ENCODE measurements around the gene SCP2D1. TPM values are rescaled to one million over a fixed set of nuclear protein-coding genes. Genes with fewer than 3 reads are reported as not detected.

The SCP2D1 gene
- total and polyA plus RNA-seq, 2 donors (not counting 1 experiment from before 2014, with no cell fraction given) = not detected

DNA sequence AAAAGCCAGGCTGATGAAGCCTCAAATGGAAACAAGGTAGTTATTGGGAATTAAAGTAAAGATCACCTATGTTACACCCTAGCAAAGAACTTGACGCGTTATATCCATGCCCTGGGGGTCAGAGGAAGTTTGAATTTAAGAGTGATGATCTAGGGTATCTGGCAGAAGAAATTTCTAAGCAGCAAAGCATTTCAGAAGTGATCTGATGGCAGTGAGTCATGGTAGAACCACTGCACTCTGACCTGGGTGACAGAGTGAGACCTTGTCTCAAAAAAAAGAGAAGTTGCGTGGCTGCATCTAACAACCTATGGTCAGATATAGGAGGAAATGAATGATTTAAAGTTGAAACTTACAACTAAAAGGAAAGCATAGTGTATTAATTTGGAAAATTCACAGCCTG is 45.2 kb downstream of the SCP2D1 start:
- no peak overlapping the region for H3K4me3 ChIP-seq (replicated peaks in 1 of 4; ENCODE audit: control extremely low read depth in 1 of 4, insufficient read depth in 1 of 4, low read depth in 3 of 4, low read length in 4 of 4)
- H3K9me3 ChIP-seq (ENCODE audit: control insufficient read depth, insufficient read depth, low read depth, low read length) = no peaks in the 10 kb centered on the region
- no peaks in the 10 kb centered on the region for H3K79me2 ChIP-seq (ENCODE audit: control insufficient read depth, insufficient read depth, low read length)
- no peaks in the 10 kb centered on the region for H3K36me3 ChIP-seq (ENCODE audit: control insufficient read depth, insufficient read depth, low read length)
- no peak overlapping the region for H2AFZ ChIP-seq (ENCODE audit: low read length)
- no peak for TF ChIP-seq EZH2 (IDR thresholded peaks at IDR 0.05; ENCODE audit: low read length, missing control alignments)
- TF ChIP-seq, protein P1, sequence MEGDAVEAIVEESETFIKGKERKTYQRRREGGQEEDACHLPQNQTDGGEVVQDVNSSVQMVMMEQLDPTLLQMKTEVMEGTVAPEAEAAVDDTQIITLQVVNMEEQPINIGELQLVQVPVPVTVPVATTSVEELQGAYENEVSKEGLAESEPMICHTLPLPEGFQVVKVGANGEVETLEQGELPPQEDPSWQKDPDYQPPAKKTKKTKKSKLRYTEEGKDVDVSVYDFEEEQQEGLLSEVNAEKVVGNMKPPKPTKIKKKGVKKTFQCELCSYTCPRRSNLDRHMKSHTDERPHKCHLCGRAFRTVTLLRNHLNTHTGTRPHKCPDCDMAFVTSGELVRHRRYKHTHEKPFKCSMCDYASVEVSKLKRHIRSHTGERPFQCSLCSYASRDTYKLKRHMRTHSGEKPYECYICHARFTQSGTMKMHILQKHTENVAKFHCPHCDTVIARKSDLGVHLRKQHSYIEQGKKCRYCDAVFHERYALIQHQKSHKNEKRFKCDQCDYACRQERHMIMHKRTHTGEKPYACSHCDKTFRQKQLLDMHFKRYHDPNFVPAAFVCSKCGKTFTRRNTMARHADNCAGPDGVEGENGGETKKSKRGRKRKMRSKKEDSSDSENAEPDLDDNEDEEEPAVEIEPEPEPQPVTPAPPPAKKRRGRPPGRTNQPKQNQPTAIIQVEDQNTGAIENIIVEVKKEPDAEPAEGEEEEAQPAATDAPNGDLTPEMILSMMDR (conservative IDR thresholded peaks at IDR 0.05 in 1 of 2, IDR thresholded peaks at IDR 0.05 in 1 of 2; ENCODE audit: low read depth in 1 of 2, low read length in 2 of 2) = no peak
- no peak for DNase-seq (ENCODE audit: low read depth in 2 of 2)
- H4K20me1 ChIP-seq (ENCODE audit: control insufficient read depth, extremely low read depth, insufficient read depth, low read length) = no peaks in the 10 kb centered on the region
- H3K27ac ChIP-seq (ENCODE audit: insufficient read depth, low read length) = no peak overlapping the region
- no peaks in the 10 kb centered on the region for H3K4me1 ChIP-seq (ENCODE audit: control insufficient read depth, extremely low read depth, insufficient read depth, low read length)
- no peak overlapping the region for H3K9ac ChIP-seq (ENCODE audit: insufficient read depth, low read length)
- H3K27me3 ChIP-seq (ENCODE audit: control insufficient read depth, insufficient read depth, low read length) = no peaks in the 10 kb centered on the region
- H3K4me2 ChIP-seq (ENCODE audit: extremely low read depth, insufficient read depth, low read length) = no peak overlapping the region

Other genes with a start within 250 kb of the SCP2D1 start
- 76.0 and 115 TPM in 2 replicates for gene SMIM26, start 246.4 kb upstream of the SCP2D1 start, total RNA-seq
- gene SMIM26, start 246.4 kb upstream of the SCP2D1 start, polyA plus RNA-seq = 81.8 and 99.1 TPM in 2 replicates
- gene DTD1, start 225.7 kb upstream of the SCP2D1 start, total RNA-seq = 50.8 and 71.0 TPM in 2 replicates
- gene DTD1, start 225.7 kb upstream of the SCP2D1 start, polyA plus RNA-seq = 60.8 and 102 TPM in 2 replicates

All from fibroblast of lung (primary cell).